Measurements from ENCODE around the gene CYP4B1.
"Not testable (repeated sequence)": the region's sequence is repeated elsewhere in the genome, so short reads cannot be mapped to it uniquely, and the experiment has no call there.

The CYP4B1 gene

DNA sequence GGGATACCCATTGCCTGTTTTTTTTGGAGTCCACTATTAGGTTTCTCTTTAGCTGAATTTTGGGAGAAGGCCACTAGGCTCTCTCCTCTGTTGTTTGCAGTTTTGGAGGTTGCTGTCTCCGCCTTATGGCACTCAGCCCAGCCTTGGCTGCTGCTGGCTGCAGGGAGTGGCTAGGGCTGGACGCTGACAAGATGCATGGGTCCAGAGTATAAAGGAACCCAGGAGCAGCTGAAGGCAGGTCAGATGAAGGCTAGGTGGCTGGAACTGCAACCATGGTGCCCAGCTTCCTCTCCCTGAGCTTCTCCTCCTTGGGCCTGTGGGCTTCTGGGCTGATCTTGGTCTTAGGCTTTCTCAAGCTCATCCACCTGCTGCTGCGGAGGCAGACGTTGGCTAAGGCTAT is at the start of gene CYP4B1:
Gene CYP4B1 (plus strand): TSS at position 237 of the 400 bp plus-strand sequence. CDS start 36 bp downstream, at position 273.
- DNase-seq: no peak

DNA sequence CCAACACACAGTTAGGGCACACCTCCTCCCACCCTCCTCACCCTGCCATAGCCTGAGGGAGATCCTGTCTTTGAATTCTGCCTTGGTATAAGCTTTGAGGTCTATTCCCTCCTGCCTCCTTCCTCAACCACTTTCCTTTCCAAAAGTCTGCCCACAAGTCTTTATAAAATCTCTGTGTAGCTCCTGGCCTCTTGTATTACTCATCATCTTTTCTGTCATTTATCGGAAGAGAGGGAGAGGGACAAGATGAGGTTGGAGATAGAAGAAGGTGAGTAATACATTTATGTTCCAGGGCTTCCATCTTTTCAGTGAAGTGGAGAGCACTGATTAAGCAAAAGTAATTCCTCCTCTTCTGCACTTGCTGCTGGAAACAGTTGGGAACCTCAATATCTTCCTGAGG is 49.4 kb upstream of the CYP4B1 start:
- DNase-seq: no peak

GRCh38 chr1:46749921-46750404 is 48.9 kb upstream of the CYP4B1 start:
- DNase-seq: no peak

GRCh38 chr1:46753985-46754384 is 44.9 kb upstream of the CYP4B1 start:
- no peak for DNase-seq

- DNase-seq: not testable (repeated sequence)
Observed at GRCh38 chr1:46754707-46755106, 44.1 kb upstream of the CYP4B1 start.

- no peak for DNase-seq
Observed at GRCh38 chr1:46755121-46755520, 43.7 kb upstream of the CYP4B1 start.

- DNase-seq: no peak
Observed at GRCh38 chr1:46757247-46757955, 41.4 kb upstream of the CYP4B1 start.

DNA sequence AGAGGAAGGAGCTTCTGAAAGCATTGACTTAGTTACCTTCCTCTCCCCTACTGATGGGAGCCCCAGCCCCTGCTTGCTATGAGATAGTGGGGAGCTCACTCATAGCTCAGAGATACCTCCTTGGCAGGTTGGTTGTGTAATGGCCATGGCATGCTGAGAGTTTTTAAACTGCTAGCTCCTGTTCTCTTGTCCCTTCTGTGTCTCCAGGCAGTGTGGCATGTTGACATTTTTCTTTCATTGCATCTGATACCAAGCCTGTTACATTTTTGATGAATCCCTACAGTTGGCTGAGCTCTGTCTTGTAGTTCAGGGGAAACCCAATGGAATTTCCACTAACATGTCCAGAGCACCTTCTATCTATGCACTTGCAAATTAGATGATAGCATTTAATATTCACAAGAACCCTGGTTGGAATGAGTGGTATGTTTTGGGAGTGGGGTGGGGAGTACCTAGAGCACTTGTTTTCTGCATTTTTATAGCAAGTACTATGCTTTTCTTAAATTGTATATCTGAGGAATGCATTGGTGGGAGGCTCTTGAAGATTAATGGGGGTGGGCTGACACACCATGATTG is 40.8 kb upstream of the CYP4B1 start:
- no peak for DNase-seq

DNA sequence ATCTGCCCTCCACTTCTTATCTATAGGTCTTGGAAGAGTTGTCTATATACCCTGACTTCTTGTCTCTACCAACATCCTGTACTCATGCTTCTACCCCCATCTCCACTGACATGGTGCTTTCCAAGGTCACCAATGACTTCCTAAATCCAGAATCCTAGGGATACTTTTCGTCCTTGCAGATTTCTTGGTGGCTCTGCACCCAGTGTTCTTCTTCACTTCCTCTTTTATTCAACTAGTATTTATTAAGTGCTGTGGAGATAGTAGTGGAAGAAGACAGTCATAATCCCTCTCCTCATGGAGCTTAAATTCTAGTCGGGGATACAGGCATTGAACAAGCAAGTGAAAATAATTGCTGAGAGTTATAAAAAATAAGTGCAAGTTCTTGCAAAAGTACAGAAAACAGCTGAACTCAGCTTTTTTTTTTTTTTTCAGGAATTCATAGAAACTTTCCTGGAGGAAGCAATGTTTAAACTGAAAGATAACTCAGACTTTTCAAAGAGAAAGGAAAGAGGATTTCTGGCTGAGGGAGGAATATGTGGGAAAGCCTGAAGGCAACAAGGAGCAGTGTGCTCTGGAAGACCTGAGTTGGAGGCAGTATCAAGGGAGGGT is 38.2 kb upstream of the CYP4B1 start:
- no peak for DNase-seq

DNA sequence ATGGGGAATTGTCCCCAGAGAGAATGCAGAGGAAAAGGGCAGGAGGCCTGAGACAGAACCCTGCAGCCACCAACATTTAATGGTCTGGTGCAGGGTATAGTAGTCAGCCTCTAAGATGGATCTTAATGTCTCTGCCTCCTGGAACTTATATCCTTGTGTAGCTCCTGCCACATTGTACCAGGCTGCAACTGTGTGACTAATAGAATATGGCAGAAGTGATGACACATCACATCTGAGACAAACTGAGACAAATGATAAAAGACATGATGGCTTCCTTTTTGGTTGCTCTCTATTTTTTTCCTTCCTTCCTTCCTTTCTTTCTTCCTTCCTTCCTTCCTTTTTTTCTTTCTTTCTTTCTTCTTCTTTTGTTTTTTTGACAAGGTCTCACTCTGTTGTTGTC is 37.1 kb upstream of the CYP4B1 start:
- DNase-seq: no peak

DNA sequence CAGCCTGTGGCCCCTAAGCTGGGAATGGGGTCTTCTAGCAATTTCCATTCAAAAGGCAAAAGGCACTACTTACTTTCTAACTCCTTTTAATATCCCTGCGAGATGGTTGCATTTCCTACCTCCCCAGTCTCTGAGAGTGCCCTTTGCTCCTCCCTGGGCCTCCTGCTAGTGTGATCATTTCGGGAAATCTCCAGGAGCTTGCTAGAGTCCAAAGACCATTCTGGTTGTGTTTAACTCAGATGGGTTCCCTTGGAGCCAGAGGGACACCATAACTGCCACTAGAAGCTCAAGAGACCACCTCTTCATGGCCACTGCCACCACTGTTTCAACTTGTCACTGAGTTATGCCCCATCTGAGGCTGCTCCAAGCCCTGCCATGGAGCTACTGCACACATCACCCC is 34.4 kb upstream of the CYP4B1 start:
- no peak for DNase-seq

DNA sequence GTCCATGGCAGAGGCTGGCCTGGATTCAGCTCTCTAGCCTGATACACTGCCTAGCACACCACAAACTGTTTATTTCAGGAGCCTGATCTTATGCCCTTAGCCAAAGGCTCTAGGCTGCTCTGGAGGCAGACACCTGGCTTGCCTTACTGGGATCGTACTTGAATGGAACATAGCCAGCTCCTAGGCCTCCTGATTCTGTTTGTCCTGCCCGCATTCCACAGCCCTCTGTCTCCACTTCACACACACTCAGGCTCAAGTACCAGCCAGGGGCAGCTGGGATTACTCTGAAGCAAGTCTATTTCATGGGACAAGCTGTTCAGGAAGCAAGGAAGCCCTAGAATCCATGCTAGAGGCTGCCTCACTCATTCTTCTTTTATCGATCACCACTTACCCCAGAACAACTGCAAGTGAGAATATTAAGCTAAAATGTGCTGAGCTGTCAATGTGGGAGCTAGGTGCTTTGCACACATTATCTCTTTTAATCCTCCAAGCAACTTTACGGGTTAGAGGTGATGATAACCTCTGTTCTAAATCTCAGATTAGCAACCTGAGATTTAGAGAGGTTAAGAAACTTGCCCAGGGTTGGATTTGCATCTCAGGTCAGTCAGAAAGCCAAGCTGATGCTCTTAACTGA is 31.1 kb upstream of the CYP4B1 start:
- no peak for DNase-seq

DNA sequence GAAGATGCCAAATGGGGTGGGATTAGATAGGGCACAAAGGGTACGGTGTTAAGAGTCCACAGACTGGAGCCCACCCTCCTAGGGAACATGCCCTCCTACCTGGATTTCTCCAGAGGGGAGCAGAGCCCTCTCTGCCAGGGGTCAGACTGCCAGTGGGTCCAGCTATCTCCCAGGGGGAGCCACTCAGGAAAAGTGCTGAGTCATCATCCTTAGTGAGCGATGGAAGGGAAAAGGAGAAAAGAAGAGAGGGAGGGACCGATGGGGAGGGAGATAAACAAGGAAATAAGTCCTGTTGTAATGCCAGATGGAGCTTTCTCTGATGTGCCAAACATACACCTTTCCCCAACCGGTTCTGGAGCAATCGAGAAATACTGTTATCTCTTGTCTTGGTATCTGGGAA is 30.4 kb upstream of the CYP4B1 start:
- DNase-seq: no peak

DNA sequence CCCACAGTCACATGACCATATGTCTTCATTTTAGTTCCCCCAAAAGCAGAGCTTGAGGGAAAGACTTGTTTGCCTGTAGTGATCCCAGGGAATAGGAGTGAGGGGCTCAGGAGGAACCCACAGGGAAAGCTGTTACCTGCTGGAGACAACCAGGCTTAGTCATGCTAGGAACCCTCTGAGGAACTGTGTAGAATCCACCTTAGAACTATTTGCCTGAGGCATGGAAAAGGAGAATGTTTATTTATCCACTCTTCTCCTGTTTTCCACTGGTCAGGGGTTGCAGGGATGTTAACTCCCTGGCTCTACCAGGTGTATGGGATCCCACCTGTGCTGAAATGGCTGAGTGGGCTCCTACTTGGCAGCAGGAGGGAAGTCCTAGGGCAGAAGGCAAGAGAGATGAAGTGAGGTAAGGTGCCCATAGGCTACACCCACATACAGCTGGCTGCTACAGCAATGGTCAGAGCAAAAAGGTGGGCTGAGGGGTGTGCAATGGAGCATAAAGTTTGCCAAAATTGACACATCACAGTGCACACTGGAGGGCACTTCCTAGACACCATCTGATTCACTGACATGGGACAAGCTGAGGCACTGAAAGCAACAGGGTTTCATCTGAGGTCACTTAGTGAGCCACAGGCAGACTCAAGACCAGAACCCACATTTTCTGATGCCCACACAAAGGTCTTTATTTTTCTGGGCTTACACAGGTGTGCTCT is 29.7 kb upstream of the CYP4B1 start:
- DNase-seq: no peak

DNA sequence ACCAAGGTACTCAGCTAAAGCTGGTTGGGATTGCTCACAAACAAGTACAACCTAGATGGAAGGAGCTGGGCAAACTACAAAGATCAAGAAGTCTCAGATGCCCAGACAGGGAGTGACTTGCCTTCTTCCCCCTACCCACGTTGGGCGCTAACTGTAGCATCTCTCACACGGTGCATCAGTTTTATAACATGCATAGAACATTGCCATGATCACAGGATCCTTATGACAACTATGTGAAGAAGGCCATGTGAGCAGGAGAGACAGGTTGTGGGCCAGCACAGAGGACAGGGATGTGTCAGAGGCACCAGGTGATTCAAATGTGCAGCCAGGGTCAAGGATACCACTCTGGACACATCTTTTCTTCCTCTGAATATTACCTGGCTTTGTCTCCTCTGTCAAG is 28.3 kb upstream of the CYP4B1 start:
- DNase-seq: no peak

GRCh38 chr1:46772571-46772970 is 26.3 kb upstream of the CYP4B1 start:
- no peak for DNase-seq

DNA sequence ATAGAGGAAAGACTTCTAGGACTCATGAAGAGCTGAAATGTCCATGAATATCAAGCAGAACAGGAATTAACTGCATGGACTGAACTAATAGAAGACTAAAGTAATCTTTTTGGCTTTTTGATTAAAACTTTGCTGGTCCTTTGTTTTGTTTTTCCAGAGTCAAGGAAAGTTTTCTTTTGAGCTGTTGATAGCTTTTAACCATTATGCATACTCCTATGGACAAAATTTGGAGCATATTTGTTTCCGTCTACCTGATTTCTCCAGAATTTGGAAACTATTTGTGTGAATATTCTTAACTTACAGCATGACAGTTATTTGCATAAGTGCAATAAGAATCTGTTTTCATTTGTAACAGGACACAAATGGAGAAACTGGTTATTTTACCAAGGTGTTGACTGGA is 24.5 kb upstream of the CYP4B1 start:
- no peak for DNase-seq

DNA sequence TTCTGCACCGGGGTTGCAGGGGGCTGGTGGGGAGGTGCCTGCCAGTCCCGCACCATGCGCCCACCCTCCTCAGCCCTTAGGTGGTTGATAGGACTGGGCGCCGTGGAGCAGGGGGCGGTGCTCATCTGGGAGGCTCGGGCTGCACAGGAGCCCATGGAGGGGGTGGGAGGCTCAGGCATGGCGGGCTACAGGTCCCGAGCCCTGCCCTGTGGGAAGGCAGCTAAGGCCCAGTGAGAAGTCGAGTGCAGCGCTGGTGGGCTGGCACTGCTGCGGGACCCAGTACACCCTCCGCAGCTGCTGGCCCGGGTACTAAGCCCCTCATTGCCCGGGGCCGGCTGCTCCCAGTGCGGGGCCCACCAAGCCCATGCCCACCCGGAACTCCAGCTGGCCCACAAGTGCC is 20.4 kb upstream of the CYP4B1 start:
- not testable (repeated sequence) for DNase-seq

GRCh38 chr1:46784666-46785065 is 14.2 kb upstream of the CYP4B1 start:
- no peak for DNase-seq

- not testable (repeated sequence) for DNase-seq
Observed at GRCh38 chr1:46788634-46789033, 10.2 kb upstream of the CYP4B1 start.

- no peak for DNase-seq
Observed at GRCh38 chr1:46790446-46791101, 8.3 kb upstream of the CYP4B1 start.

- no peak for DNase-seq
Observed at GRCh38 chr1:46793126-46793525, 5.7 kb upstream of the CYP4B1 start.
